ENCODE results near the gene GGN. TPM values are rescaled to one million over a fixed set of nuclear protein-coding genes. Genes with fewer than 3 reads are reported as not detected.

The GGN gene
- total and polyA plus RNA-seq, 9 of the 15 experiments (the other 6 are each of a cell fraction or from before 2014, with no cell fraction given) = 0.15 to 0.33 TPM; not detected in 7

- TF ChIP-seq HDAC3 (IDR thresholded peaks at IDR 0.05; ENCODE audit: borderline replicate concordance, partially characterized antibody) (peak; percentile 68), EP300 (IDR thresholded peaks at IDR 0.05; ENCODE audit: low read length) (peak; percentile 79), ATF1 (CRISPR knock-in tag; IDR thresholded peaks at IDR 0.05) (no peak), ATF1 (tag; IDR thresholded peaks at IDR 0.05) (peak; percentile 43; the same call in 1 of the 2 replicates), KDM1A (IDR thresholded peaks at IDR 0.05) (peak; percentile 17 to 63; a peak in 3 of 4 replicates), MYNN (IDR thresholded peaks at IDR 0.05) (peak; percentile 47; the same call in 1 of the 2 replicates), MYNN (CRISPR knock-in tag; IDR thresholded peaks at IDR 0.05) (no peak), MYC (IDR thresholded peaks at IDR 0.05; ENCODE audit: low read depth, low read length) (peak; percentile 55; the same call in 1 of the 2 replicates), MYC (CRISPR knock-in tag; IDR thresholded peaks at IDR 0.05; ENCODE audit: borderline replicate concordance, low read depth) (no peak), KDM4B (IDR thresholded peaks at IDR 0.05; ENCODE audit: borderline replicate concordance in 2 of 2, low read depth in 1 of 2) (no peak), TRIM24 (IDR thresholded peaks at IDR 0.05) (peak; percentile 67 to 84), GATAD2A (IDR thresholded peaks at IDR 0.05) (0 out of 2 replicates have a peak, but pooled peaks have one; percentile 41), FUS (optimal IDR thresholded peaks at IDR 0.05; ENCODE audit: low read depth, low read length) (no peak), MEIS2 (IDR thresholded peaks at IDR 0.05; ENCODE audit: partially characterized antibody) (peak; percentile 97), MCM5 (IDR thresholded peaks at IDR 0.05; ENCODE audit: low read depth) (no peak), GATA2 (CRISPR knock-in tag; IDR thresholded peaks at IDR 0.05) (peak; percentile 86), ZFX (CRISPR knock-in tag; IDR thresholded peaks at IDR 0.05) (0 out of 2 replicates have a peak, but pooled peaks have one; percentile 36), L3MBTL2 (IDR thresholded peaks at IDR 0.05) (peak; percentile 60; the same call in 1 of the 2 replicates), NBN (IDR thresholded peaks at IDR 0.05; ENCODE audit: low read depth) (0 out of 2 replicates have a peak, but pooled peaks have one; percentile 61), TFAP4 (CRISPR knock-in tag; IDR thresholded peaks at IDR 0.05; ENCODE audit: borderline replicate concordance) (peak; percentile 97), CREM (IDR thresholded peaks at IDR 0.05; ENCODE audit: low read depth) (peak; percentile 43; the same call in 1 of the 2 replicates), HNRNPUL1 (IDR thresholded peaks at IDR 0.05; ENCODE audit: low read length) (no peak), ZKSCAN1 (IDR thresholded peaks at IDR 0.05; ENCODE audit: low read depth, low read length) (0 out of 2 replicates have a peak, but pooled peaks have one; percentile 8), TEAD4 (IDR thresholded peaks at IDR 0.05; ENCODE audit: low read length) (peak; percentile 88), TEAD4 (CRISPR knock-in tag; IDR thresholded peaks at IDR 0.05; ENCODE audit: borderline replicate concordance) (no peak), RHOXF2B (CRISPR knock-in tag; conservative IDR thresholded peaks at IDR 0.05) (no peak), NFIC (IDR thresholded peaks at IDR 0.05) (peak; percentile 75), EGR1 (conservative IDR thresholded peaks at IDR 0.05) (0 out of 2 replicates have a peak, but pooled peaks have one; percentile 15), CBX3 (IDR thresholded peaks at IDR 0.05; ENCODE audit: borderline replicate concordance in 1 of 2, low read length in 2 of 2) (peak in 1 of 2 experiments; percentile 56; a peak in 1 of 3 replicates)
- TF ChIP-seq, protein P1, sequence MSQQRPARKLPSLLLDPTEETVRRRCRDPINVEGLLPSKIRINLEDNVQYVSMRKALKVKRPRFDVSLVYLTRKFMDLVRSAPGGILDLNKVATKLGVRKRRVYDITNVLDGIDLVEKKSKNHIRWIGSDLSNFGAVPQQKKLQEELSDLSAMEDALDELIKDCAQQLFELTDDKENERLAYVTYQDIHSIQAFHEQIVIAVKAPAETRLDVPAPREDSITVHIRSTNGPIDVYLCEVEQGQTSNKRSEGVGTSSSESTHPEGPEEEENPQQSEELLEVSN (IDR thresholded peaks at IDR 0.05; ENCODE audit: borderline replicate concordance in 1 of 2, extremely low read depth in 1 of 2, insufficient read depth in 1 of 2, insufficient read length in 1 of 2, low read depth in 1 of 2, low read length in 1 of 2, poor library complexity in 1 of 2, severe bottlenecking in 1 of 2) = peak in 1 of 2 experiments; percentile 22
- TF ChIP-seq, protein P2, sequence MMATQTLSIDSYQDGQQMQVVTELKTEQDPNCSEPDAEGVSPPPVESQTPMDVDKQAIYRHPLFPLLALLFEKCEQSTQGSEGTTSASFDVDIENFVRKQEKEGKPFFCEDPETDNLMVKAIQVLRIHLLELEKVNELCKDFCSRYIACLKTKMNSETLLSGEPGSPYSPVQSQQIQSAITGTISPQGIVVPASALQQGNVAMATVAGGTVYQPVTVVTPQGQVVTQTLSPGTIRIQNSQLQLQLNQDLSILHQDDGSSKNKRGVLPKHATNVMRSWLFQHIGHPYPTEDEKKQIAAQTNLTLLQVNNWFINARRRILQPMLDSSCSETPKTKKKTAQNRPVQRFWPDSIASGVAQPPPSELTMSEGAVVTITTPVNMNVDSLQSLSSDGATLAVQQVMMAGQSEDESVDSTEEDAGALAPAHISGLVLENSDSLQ (IDR thresholded peaks at IDR 0.05) = peak; percentile 86
Measured at GRCh38 chr19:38412961-38413360, 25.1 kb upstream of the GGN start (continued).

Measured in K562 (cell line).